ENCODE results near the gene ZBTB46. TPM values are rescaled to one million over a fixed set of nuclear protein-coding genes. Genes with fewer than 3 reads are reported as not detected.

The ZBTB46 gene
- total RNA-seq, 1 experiment from 2014 or later, result 10.7 TPM

GRCh38 chr20:63743210-63743970 is 87.7 kb downstream of the ZBTB46 start:
- intact Hi-C loops (cut with micrococcal nuclease), result no loop called here
- Histone ChIP-seq H3K4me2 (ENCODE audit: low read length) (no peak overlapping the region), H3K9me2 (ENCODE audit: insufficient read depth) (no peaks in the 10 kb centered on the region), H3K79me2 (ENCODE audit: insufficient read depth, low read length) (peaks cover 18% of the 10 kb centered on the region), H3K9me3 (ENCODE audit: control insufficient read depth in 1 of 2, insufficient read depth in 1 of 2, low read depth in 1 of 2, low read length in 2 of 2) (no peaks in the 10 kb centered on the region), H4K20me1 (ENCODE audit: insufficient read depth) (no peaks in the 10 kb centered on the region), H3K27me3 (ENCODE audit: insufficient read depth, low read length) (no peaks in the 10 kb centered on the region), H3K9ac (ENCODE audit: low read length) (no peak overlapping the region), H3K27ac (ENCODE audit: low read depth, low read length) (no peak overlapping the region), H3K4me3 (replicated peaks in 1 of 2; ENCODE audit: low read depth in 1 of 2, low read length in 2 of 2) (no peak overlapping the region), H3K4me1 (ENCODE audit: control insufficient read depth in 1 of 2, insufficient read depth in 2 of 2, low read length in 2 of 2) (peaks cover 10 to 23% of the 10 kb centered on the region in 2 experiments; a peak in 3 of 4 replicates), H2AFZ (ENCODE audit: low read depth, low read length, poor library complexity, severe bottlenecking) (no peak overlapping the region), H3K36me3 (ENCODE audit: control insufficient read depth in 1 of 2, insufficient read depth in 2 of 2, low read length in 2 of 2) (peaks cover 3 to 23% of the 10 kb centered on the region in 2 experiments; a peak in 2 of 4 replicates)
- POLR2A ChIA-PET, result no interaction called here
- CTCF ChIA-PET, result no interaction called here
- RAD21 ChIA-PET (ENCODE audit: low non-redundant PET in 1 of 2, low total read pairs in 2 of 2, uncharacterized antibody in 2 of 2, unreplicated experiment in 2 of 2), result no interaction called here
- TSS peak; percentile 40 for BruUV-seq (replicated peaks)
- no peak for ATAC-seq
- no peak for TF ChIP-seq SP1 (IDR thresholded peaks at IDR 0.05; ENCODE audit: low read depth)
- no peak for TF ChIP-seq FOSL1 (IDR thresholded peaks at IDR 0.05; ENCODE audit: low read depth)
- no peak for TF ChIP-seq CTCF (IDR thresholded peaks at IDR 0.05 in 2 of 3, conservative IDR thresholded peaks at IDR 0.05 in 1 of 3; ENCODE audit: borderline replicate concordance in 1 of 3, insufficient read depth in 1 of 3, low read depth in 2 of 3, low read length in 2 of 3)
- TF ChIP-seq ZNF274 (IDR thresholded peaks at IDR 0.05; ENCODE audit: low read depth, low read length), result no peak
- DNase-seq (ENCODE audit: low read depth, low spot score), result no peak

- POLR2A ChIA-PET, result no interaction called here
- Histone ChIP-seq H3K9me2 (ENCODE audit: insufficient read depth) (no peaks in the 10 kb centered on the region), H3K27me3 (ENCODE audit: insufficient read depth, low read length) (no peaks in the 10 kb centered on the region), H3K27ac (ENCODE audit: low read depth, low read length) (peak overlapping the region; percentile 96; the same call in 1 of the 2 replicates), H3K36me3 (ENCODE audit: control insufficient read depth in 1 of 2, insufficient read depth in 2 of 2, low read length in 2 of 2) (peaks cover 3 to 23% of the 10 kb centered on the region in 2 experiments; a peak in 2 of 4 replicates), H3K4me2 (ENCODE audit: low read length) (no peak overlapping the region), H3K4me1 (ENCODE audit: control insufficient read depth in 1 of 2, insufficient read depth in 2 of 2, low read length in 2 of 2) (peaks cover 10 to 28% of the 10 kb centered on the region in 2 experiments; a peak in 3 of 4 replicates), H3K79me2 (ENCODE audit: insufficient read depth, low read length) (peaks cover 18% of the 10 kb centered on the region), H4K20me1 (ENCODE audit: insufficient read depth) (no peaks in the 10 kb centered on the region), H2AFZ (ENCODE audit: low read depth, low read length, poor library complexity, severe bottlenecking) (no peak overlapping the region), H3K9me3 (ENCODE audit: control insufficient read depth in 1 of 2, insufficient read depth in 1 of 2, low read depth in 1 of 2, low read length in 2 of 2) (no peaks in the 10 kb centered on the region), H3K4me3 (replicated peaks in 1 of 2; ENCODE audit: low read depth in 1 of 2, low read length in 2 of 2) (no peak overlapping the region), H3K9ac (ENCODE audit: low read length) (no peak overlapping the region)
- BruUV-seq (replicated peaks), result no TSS peak
- no peak for DNase-seq (ENCODE audit: low read depth, low spot score)
- intact Hi-C loops (cut with micrococcal nuclease), result no loop called here
- no peak for ATAC-seq
- RAD21 ChIA-PET (ENCODE audit: low non-redundant PET in 1 of 2, low total read pairs in 2 of 2, uncharacterized antibody in 2 of 2, unreplicated experiment in 2 of 2), result no interaction called here
- CTCF ChIA-PET, result no interaction called here
- no peak for TF ChIP-seq EZH2phosphoT487 (IDR thresholded peaks at IDR 0.05; ENCODE audit: borderline replicate concordance)
- TF ChIP-seq RAD21 (IDR thresholded peaks at IDR 0.05; ENCODE audit: low read depth), result no peak
- TF ChIP-seq ZBTB33 (IDR thresholded peaks at IDR 0.05; ENCODE audit: extremely low read depth, insufficient replicate concordance, low read length), result no peak
- no peak for TF ChIP-seq ELF1 (IDR thresholded peaks at IDR 0.05; ENCODE audit: borderline replicate concordance, low read depth)
- TF ChIP-seq POLR2A (IDR thresholded peaks at IDR 0.05; ENCODE audit: borderline replicate concordance, extremely low read depth, insufficient read depth, insufficient read length), result no peak
- no peak for TF ChIP-seq JUND (IDR thresholded peaks at IDR 0.05)
- no peak for TF ChIP-seq FOSL1 (IDR thresholded peaks at IDR 0.05; ENCODE audit: low read depth)
- TF ChIP-seq EGR1 (IDR thresholded peaks at IDR 0.05; ENCODE audit: low read depth), result no peak
- TF ChIP-seq ZNF274 (IDR thresholded peaks at IDR 0.05; ENCODE audit: low read depth, low read length), result no peak
- no peak for TF ChIP-seq POLR2AphosphoS5 (IDR thresholded peaks at IDR 0.05; ENCODE audit: low read depth, low read length)
Measured at GRCh38 chr20:63742381-63743024, 88.6 kb downstream of the ZBTB46 start.

Data from HCT116 (cell line).